HFF-Myc (cell line): ENCODE data around the gene S100A7.

Source experiments
- DNase-seq: peaks from one replicate; pipeline ENCODE4 v3.0.0-alpha.2; 2011; ENCODE audit warnings: low read depth; ENCODE audit errors: extremely low read depth
- H3K4me3 ChIP-seq: replicated peaks from 2 replicates; pipeline ENCODE4 v1.5.1; 2011; ENCODE audit warnings: low read depth, mild to moderate bottlenecking, control low read depth, low read length
- TF ChIP-seq, protein P1 (sequence below): IDR thresholded peaks from 2 replicates; pipeline ENCODE4 v1.5.1; 2012; ENCODE audit warnings: mild to moderate bottlenecking, low read depth, low read length, control low read depth; ENCODE audit errors: missing control alignments

S100A7 gene

DNA sequence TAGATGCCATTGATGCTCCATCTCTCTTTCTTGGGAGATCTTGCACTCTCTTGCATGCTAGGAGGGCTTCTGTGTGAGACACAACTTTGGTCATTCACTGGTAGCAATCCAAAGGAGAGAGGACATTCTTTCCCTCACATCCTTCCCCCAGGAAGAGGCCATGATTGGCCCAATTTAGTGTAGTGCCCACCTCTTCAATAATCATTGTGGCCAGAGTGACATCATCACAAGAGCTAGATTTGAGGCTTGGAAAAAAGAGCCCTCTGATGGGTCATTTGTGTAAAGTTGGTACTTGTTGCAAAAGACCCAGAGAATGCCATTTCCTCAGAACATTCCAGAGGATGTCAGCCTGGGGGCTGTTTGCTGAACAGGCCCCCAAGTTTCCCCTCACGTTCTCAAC lies 45.1 kb upstream of the S100A7 start:
- TF ChIP-seq, protein P1, sequence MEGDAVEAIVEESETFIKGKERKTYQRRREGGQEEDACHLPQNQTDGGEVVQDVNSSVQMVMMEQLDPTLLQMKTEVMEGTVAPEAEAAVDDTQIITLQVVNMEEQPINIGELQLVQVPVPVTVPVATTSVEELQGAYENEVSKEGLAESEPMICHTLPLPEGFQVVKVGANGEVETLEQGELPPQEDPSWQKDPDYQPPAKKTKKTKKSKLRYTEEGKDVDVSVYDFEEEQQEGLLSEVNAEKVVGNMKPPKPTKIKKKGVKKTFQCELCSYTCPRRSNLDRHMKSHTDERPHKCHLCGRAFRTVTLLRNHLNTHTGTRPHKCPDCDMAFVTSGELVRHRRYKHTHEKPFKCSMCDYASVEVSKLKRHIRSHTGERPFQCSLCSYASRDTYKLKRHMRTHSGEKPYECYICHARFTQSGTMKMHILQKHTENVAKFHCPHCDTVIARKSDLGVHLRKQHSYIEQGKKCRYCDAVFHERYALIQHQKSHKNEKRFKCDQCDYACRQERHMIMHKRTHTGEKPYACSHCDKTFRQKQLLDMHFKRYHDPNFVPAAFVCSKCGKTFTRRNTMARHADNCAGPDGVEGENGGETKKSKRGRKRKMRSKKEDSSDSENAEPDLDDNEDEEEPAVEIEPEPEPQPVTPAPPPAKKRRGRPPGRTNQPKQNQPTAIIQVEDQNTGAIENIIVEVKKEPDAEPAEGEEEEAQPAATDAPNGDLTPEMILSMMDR = no peak
- no peak overlapping the region for H3K4me3 ChIP-seq
- no peak for DNase-seq

DNA sequence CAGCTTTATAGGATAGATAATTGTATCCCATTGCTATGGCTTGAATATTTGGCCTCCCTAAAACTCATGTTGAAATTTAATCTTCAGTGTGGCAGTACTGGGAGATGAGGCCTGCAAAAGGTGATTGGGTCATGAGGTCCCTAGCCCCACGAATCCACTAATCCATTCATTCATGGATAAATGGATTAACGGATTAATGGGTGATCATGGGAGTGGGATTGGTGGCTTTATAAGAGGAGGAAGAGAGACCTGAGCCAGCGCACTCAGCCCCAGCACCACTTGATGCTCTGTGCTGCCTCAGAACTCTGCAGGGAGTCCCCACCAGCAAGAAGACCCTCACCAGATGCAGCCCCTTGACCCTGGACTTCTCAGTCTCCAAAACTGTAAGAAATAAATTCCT lies 43.3 kb upstream of the S100A7 start:
- TF ChIP-seq, protein P1 = no peak
- no peak for DNase-seq
- no peak overlapping the region for H3K4me3 ChIP-seq

DNA sequence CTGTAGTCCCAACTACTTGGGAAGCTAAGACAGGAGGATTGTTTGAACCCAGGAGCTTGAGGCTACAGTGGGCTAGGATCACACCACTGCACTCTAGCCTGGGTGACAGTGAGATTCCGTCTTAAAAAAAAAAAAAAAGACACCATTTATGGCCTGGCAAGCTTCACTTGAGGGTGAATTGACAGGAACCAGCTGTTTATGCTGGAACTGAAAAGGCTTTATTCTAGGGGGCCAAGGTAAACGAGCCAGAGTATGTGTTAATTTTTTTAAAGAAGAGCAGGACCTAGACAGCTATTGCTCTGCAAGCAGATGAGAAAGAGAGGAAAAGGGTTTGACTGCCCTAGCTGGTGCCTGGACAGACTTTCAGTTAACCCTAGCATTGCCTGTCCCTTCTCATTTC lies 38.3 kb upstream of the S100A7 start:
- H3K4me3 ChIP-seq = no peak overlapping the region
- DNase-seq = no peak
- TF ChIP-seq, protein P1 = no peak

DNA sequence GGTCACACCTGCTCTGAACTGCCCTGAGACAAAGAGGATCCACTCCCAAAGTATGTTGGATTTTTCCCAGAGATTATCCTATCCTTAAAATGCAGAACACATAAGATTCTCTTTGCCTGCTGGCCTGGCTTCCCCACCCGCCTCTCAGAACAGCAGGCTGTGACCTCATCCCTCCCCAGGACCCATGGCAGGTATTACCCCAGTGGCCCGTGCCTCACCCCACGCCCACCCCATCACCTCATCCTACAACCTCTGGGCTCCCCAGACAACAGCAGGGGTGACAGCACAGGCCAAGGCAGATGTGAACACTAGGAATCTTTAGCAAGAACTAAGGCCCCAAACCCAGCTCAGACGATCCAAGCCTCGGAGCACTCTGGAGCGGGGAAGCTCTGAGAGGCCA lies 35.1 kb upstream of the S100A7 start:
- H3K4me3 ChIP-seq = no peak overlapping the region
- TF ChIP-seq, protein P1 = no peak
- no peak for DNase-seq

DNA sequence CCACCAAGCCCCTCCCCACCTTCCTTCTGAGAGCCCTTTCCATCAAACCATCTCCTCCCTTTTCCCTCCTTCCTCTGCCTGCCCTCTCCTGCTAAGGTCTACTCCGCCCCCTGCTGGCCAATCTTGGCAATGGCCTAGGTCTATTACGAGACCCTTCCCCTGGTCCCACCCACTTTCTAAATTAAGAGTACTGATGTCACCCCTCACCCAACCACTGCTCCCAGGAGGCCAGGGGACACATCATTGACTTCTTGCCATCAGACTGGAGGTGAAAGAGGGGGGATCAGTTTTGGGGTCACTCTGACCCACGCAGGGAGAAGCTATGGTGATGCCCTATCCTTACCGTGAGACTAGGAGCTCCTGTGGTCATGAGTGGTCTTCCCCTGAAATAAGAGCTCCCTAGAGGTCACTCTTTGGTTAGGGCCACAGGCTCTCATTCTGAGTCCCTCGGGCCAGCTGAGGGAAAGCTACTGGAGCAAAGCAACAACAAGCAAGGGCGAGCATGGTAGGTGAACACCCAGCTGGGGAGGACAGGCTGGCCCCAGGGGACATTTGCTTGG lies 34.6 kb upstream of the S100A7 start:
- H3K4me3 ChIP-seq = no peak overlapping the region
- DNase-seq = no peak
- TF ChIP-seq, protein P1 = peak; percentile 89

DNA sequence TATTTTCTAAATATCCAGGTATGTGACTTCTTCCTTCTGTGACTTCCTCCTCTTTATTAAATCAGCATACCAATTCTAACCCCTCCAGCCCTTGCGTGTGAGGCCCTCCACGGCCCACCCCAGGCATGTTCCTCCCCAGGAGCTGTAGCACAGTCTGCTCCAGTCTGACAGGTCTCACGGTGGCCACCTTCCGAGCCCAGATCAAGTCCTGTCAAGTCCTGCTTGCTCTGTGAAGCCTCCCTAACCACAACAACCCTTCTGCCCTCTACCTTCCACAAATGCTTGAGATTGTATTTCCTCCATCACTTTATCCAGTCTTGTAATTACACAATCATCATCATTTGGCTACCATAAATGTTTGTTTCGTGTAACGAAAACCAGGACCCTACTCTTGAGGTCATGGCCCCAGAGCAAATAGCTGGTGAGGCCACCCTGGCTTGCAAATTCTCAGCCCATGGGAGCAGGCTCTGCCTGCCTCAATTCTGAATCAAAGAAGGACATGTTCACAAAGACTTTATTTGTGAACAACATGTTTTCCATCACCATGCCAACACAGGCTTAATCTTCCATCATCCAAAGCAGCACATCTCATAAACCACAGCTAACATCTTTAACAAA lies 33.0 kb upstream of the S100A7 start:
- TF ChIP-seq, protein P1 = no peak
- no peak for DNase-seq
- H3K4me3 ChIP-seq = no peak overlapping the region
